Left colon (tissue), 2 donors: ENCODE measurements around the gene CSNK2A3. TPM values are rescaled to one million over a fixed set of nuclear protein-coding genes. Genes with fewer than 3 reads are reported as not detected.
"Not testable (repeated sequence)": the region's sequence is repeated elsewhere in the genome, so short reads cannot be mapped to it uniquely, and the experiment has no call there.

ENCODE experiments used
- ATAC-seq: fragments of 200-7000 bp; cut with Tn5 transposase; one replicate; pipeline ENCODE4 v1.9.1; 2020; ENCODE audit warnings: mild to moderate bottlenecking, moderate library complexity
- DNase-seq, 2 donors: peaks; one replicate each; pipeline ENCODE4 v3.0.0-alpha.2; 2020
- intact Hi-C, 2 donors: fragments of 100-400 bp; cut with DNase I in 1 of 2; cut with micrococcal nuclease in 1 of 2; formaldehyde crosslinking; loops; one replicate each; pipeline versions ENCODE4 v1.11.2 to v1.14.0; 2022; cut with DNase I, micrococcal nuclease
- long read RNA-seq: library from polyadenylated mRNA; unstranded; transcript quantifications from one replicate; pipeline ENCODE4 v2.0.0, GENCODE V29; 2021
- total RNA-seq, 2 donors: library from RNA; stranded (reverse); fragmentation: NEBNext Ultra II Directional; extraction: Animal tissue kit (Norgen Biotek cat#: 25700); gene quantifications; one replicate each; pipeline ENCODE4 v1.2.1, GENCODE V29; 2021
- donor health status: DM: no; HTN: no; CAD: no.
- donor health status: DM: yes; HTN: yes; CAD: no.

CSNK2A3 gene
- 1 to 10 TPM in 1 of 2 donors, under 1 TPM in 1; 0.59 to 1.5 TPM for total RNA-seq
- long read RNA-seq, partial matches to known transcripts, result 0 of 1 reads
- long read RNA-seq, other reads (novel, unspliced or antisense), result 0 of 1 reads

DNA sequence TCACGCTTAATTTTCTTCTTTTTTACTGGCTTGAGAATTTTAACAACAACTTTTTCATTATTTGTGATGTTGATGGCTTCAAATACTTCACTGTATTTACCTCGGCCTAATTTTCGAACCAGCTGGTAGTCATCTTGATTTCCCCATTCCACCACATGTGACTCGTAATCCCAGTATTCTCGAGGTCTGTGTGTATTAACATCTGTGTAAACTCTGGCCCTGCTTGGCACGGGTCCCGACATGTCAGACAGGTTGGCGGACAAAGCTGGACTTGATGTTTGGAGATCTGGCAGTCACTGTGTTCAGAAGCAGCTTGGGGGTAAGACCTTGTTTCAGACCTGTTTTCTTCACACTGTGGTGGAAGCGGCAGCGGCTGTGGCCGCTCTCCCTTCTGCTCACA, at the start of gene CSNK2A3:
TSS of gene CSNK2A3 (minus strand) at position 373 of the 400 bp plus-strand sequence. CDS start at position 242, 131 bp downstream.
- ATAC-seq, DNase-seq, intact Hi-C loops: not testable (repeated sequence)

GRCh38 chr11:11401960-11402535, 49.0 kb upstream of the CSNK2A3 start:
- ATAC-seq (no peak), DNase-seq (no peak)
- intact Hi-C loops, result no loop called here

DNA sequence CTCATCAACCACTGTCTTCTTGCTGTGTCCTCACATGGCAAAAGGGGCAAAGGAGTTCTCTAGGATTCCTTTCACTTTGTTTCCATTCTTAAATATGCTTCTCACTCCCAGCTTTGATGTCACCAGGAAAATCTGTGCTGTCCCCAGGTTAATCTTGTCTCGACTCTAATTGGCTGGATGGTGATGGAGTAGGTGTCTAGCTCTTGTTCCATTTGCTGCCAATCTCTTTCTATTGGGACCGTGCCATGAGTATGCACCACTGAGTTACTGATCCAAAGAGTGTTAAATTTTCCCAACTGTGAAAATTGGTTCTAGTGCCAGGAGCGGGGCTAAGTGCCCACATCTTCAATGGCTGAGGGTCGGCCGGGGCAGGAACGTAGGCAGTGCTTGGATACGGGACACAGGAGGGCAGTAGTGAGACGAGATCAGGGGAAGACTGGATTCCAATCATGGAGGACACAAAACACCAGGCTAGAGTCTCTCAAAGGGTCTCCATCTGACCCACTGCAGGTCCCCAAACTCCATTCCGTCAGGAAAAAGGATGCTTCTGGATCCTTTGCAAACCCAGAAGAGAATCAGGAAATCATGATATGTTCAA, 47.7 kb upstream of the CSNK2A3 start:
- intact Hi-C loops, result no loop called here
- no peak for DNase-seq
- ATAC-seq, result no peak

GRCh38 chr11:11400121-11400520, 47.1 kb upstream of the CSNK2A3 start:
- intact Hi-C loops, result no loop called here
- DNase-seq, result no peak
- no peak for ATAC-seq

DNA sequence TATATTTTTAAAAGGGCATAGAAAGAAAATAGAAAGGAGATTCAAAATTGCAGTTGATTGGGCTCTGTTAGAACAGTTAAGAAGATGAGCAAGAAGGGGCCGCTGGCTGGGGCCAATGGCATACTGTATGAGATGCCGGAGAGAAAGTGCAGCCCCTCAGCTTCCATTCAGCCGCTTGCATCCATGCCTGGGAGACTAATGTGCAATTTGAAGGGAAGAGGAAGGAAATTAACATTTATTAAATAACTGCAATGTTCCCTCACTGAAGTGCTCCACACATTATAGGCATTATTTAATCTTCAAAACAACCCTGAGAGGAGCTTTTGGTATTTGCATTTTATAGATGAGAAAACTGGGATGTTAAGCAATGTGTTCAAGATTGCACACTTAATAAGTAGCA, 44.7 kb upstream of the CSNK2A3 start:
- no peak for DNase-seq
- intact Hi-C loops, result no loop called here
- no peak for ATAC-seq

DNA sequence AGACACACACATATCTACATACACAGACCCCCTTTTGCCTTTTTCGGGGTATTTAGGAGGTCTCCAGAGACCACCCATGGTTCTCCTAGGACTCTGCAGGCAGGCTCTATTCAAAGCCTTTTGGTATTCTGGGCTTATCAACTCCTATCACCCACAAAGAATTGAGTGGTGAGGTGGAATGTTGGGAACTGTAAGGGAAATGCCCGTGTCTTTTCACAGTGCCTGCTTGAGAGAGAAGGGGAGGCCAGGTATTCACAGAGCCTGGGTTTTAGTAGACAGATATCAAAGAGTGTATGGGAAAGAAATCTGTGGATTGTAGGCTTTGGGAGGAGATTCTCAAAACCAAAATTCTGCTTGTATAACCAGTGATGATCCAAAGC, 44.0 kb upstream of the CSNK2A3 start:
- DNase-seq (no peak), ATAC-seq (no peak)
- intact Hi-C loops, result no loop called here

GRCh38 chr11:11396301-11397035, 43.4 kb upstream of the CSNK2A3 start:
- intact Hi-C loops, result no loop called here
- DNase-seq (no peak), ATAC-seq (no peak)

GRCh38 chr11:11395126-11395525, 42.1 kb upstream of the CSNK2A3 start:
- intact Hi-C loops, result no loop called here
- ATAC-seq (no peak), DNase-seq (no peak)

GRCh38 chr11:11394241-11394640, 41.2 kb upstream of the CSNK2A3 start:
- no peak for ATAC-seq
- intact Hi-C loops, result no loop called here

DNA sequence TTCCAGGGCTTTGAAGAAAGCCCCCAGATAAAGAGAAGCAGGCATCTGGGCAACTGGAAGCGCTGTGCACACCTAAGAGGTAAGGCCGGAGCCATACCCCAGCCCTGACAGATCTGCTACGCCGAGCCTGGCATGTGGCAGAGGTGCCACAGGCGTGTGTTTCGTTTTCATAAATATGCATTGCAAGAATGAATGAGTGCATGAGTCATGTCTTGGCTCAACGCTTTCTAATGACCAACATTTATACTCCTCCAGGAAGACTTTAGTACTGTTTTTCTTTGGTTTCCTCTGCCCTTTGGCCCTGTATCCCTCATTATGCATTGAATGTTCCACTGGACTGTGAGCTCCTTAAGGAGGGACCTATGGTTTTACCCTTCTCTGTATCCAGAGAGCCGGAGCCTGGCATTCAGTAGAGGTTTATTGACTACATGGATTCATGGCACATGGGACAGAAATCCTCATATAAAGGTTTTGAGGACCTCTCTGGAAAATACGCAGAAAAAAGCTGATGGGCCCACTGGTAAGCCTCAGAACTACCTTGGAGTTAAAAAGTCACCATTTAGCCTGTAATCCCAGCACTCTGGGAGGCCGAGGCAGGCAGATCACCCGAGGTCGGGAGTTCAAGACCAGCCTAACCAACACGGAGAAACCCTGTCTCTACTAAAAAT, 38.9 kb upstream of the CSNK2A3 start:
- intact Hi-C loops, result no loop called here
- ATAC-seq, result peak; percentile 93
- DNase-seq, result peak; percentile 42 to 55

More at GRCh38 chr11:11394241-11394640, 41.2 kb upstream of the CSNK2A3 start:
- no peak for DNase-seq

GRCh38 chr11:11391169-11391568, 38.1 kb upstream of the CSNK2A3 start:
- ATAC-seq, result no peak
- no peak for DNase-seq
- intact Hi-C loops, result no loop called here

DNA sequence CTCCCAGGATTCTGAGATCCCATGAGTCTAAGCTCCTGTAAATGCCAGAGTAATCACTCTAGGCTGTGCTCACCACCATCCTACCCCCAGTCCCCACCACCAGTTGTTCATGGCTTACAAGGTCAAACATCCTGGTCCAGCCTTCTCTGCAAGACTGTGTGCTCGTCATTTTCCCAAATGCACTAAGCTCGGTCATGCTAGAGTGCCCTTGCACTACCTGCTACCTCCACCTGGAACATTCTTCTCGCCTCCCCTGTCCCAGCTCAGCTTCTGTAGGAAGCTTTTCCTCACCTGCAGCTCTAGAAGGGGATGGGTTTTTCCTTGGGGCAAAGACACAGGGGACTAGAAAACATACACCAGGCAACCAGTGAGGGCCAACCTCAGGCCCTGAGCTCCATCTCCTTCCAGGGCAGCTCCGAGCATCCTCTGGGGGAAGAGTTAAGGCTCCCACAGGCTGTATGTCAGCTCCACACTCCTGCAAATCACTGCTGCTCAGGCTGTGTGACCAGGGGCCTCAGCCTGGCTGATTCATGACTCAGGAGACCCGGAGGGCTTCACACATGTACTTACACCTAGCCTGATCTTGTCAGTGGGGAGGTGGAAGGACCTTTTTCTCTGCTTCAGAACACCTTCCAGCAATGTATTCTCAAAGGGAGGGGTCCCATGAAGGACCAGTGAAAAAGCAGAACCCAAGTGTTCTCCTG, 37.2 kb upstream of the CSNK2A3 start:
- DNase-seq, result no peak
- intact Hi-C loops, result no loop called here
- no peak for ATAC-seq

GRCh38 chr11:11389238-11389637, 36.2 kb upstream of the CSNK2A3 start:
- intact Hi-C loops, result no loop called here
- ATAC-seq, result peak; percentile 69
- DNase-seq, result peak; percentile 82 to 87

- DNase-seq, result no peak
- intact Hi-C loops, result no loop called here
- ATAC-seq, result no peak
Measured at GRCh38 chr11:11387622-11388305, 34.7 kb upstream of the CSNK2A3 start.

DNA sequence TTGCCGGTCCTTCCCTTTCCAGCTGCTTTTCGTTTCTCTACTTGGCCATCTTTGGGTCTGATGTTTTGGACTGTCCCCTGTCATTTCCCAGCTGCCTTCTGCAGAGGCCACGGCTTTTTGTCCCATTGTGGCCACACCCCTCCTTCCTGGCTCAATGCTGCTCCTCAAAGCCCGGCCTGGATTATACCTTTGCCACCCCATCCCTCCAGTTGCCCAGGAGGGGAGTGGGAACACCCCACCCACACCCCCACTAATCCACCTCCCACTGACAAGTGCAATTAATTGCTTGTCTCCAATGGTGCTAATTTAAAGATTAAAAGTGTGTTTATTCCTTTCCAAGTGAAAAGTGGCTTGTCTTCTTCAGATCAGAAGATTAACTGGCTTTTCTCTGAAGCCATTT, 34.2 kb upstream of the CSNK2A3 start:
- intact Hi-C loops, result no loop called here
- DNase-seq (no peak), ATAC-seq (no peak)

DNA sequence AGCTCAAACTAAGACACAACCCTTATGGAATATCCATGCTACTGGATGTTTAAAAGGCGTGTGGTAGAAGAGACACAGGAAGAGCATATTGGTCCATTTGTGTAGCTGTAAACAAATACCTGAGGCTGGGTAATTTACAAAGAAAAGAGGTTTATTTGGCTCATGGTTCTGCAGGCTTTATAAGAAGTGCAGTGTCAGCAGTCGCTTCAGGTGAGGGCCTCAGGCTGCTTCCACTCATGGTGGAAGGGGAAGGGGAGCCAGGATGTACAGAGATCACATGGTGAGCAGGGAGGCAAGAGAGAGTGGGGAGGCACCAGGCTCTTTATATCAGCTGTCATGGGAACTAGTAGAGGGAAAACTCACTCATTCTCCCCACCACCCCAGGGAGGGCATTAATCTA, 31.8 kb upstream of the CSNK2A3 start:
- ATAC-seq, result no peak
- intact Hi-C loops, result no loop called here
- no peak for DNase-seq

GRCh38 chr11:11383995-11384394, 30.9 kb upstream of the CSNK2A3 start:
- intact Hi-C loops, result no loop called here
- ATAC-seq (no peak), DNase-seq (no peak)

- intact Hi-C loops, result no loop called here
- DNase-seq (no peak), ATAC-seq (no peak)
Measured at GRCh38 chr11:11382858-11383532, 29.9 kb upstream of the CSNK2A3 start.
